Muscle layer of duodenum (tissue), 2 donors: Measurements from ENCODE around the gene SCO1.
A peak's percentile ranks its signal among the peaks of the same experiment; 100 is the strongest.
"Not testable (repeated sequence)": the region's sequence is repeated elsewhere in the genome, so short reads cannot be mapped to it uniquely, and the experiment has no call there.

Experiments used
- H3K27ac ChIP-seq: one replicate; pipeline ENCODE4 v1.7.0; 2013; ENCODE audit warnings: mild to moderate bottlenecking, low read length
- H3K27me3 ChIP-seq: one replicate; pipeline ENCODE4 v1.7.0; 2013; ENCODE audit warnings: low read depth, mild to moderate bottlenecking, control low read depth, low read length
- H3K36me3 ChIP-seq, 2 donors: one replicate each; pipeline ENCODE4 v1.7.0; 2013; ENCODE audit warnings: low read length in 2 of 2, control low read depth in 1 of 2, mild to moderate bottlenecking in 1 of 2; ENCODE audit not compliant: insufficient read depth in 2 of 2, control insufficient read depth in 1 of 2
- H3K4me1 ChIP-seq, 2 donors: one replicate each; pipeline ENCODE4 v1.7.0; 2013; ENCODE audit warnings: low read length in 2 of 2, mild to moderate bottlenecking in 2 of 2, control low read depth in 1 of 2, moderate library complexity in 1 of 2; ENCODE audit not compliant: insufficient read depth in 2 of 2, control insufficient read depth in 1 of 2
- H3K4me3 ChIP-seq, 2 donors: one replicate each; pipeline ENCODE4 v1.7.0; 2013; ENCODE audit warnings: low read length in 2 of 2, low read depth in 1 of 2, mild to moderate bottlenecking in 1 of 2
- H3K9me3 ChIP-seq, 2 donors: one replicate each; pipeline ENCODE4 v1.7.0; 2013; ENCODE audit warnings: low read length in 2 of 2, control low read depth in 1 of 2, mild to moderate bottlenecking in 1 of 2; ENCODE audit not compliant: control insufficient read depth in 1 of 2
- donor health status: healthy.

The SCO1 gene

GRCh38 chr17:10735821-10736220 lies 38.5 kb upstream of the SCO1 start:
- Histone ChIP-seq H3K4me3 (no peak overlapping the region), H3K9me3 (no peaks in the 10 kb centered on the region), H3K27me3 (no peaks in the 10 kb centered on the region), H3K27ac (no peak overlapping the region), H3K36me3 (no peaks in the 10 kb centered on the region), H3K4me1 (peaks cover 0 to 8% of the 10 kb centered on the region in 2 donors)

- peaks cover 0 to 8% of the 10 kb centered on the region in 2 donors for H3K4me1 ChIP-seq
- no peak overlapping the region for H3K4me3 ChIP-seq
- no peak overlapping the region for H3K27ac ChIP-seq
- no peaks in the 10 kb centered on the region for H3K27me3 ChIP-seq
- H3K9me3 ChIP-seq: no peaks in the 10 kb centered on the region
- H3K36me3 ChIP-seq: no peaks in the 10 kb centered on the region
Measured at GRCh38 chr17:10735251-10735650, 37.9 kb upstream of the SCO1 start.

- Histone ChIP-seq H3K27ac (no peak overlapping the region), H3K27me3 (no peaks in the 10 kb centered on the region), H3K9me3 (no peaks in the 10 kb centered on the region), H3K4me1 (peaks cover 0 to 8% of the 10 kb centered on the region in 2 donors), H3K36me3 (no peaks in the 10 kb centered on the region), H3K4me3 (no peak overlapping the region)
Measured at GRCh38 chr17:10733666-10734065, 36.3 kb upstream of the SCO1 start.

GRCh38 chr17:10732121-10732520 lies 34.8 kb upstream of the SCO1 start:
- H3K27me3 ChIP-seq, H3K9me3 ChIP-seq, H3K4me3 ChIP-seq, H3K4me1 ChIP-seq, H3K36me3 ChIP-seq, H3K27ac ChIP-seq: not testable (repeated sequence)

GRCh38 chr17:10731408-10731879 lies 34.1 kb upstream of the SCO1 start:
- Histone ChIP-seq H3K9me3 (no peaks in the 10 kb centered on the region), H3K27me3 (no peaks in the 10 kb centered on the region), H3K27ac (no peak overlapping the region), H3K4me3 (no peak overlapping the region), H3K36me3 (peaks cover 0 to 4% of the 10 kb centered on the region in 2 donors), H3K4me1 (no peaks in the 10 kb centered on the region)

- not testable (repeated sequence) for H3K9me3 ChIP-seq, H3K4me1 ChIP-seq, H3K27me3 ChIP-seq
- peaks cover 0 to 15% of the 10 kb centered on the region in 2 donors for H3K36me3 ChIP-seq
- peak overlapping the region; percentile 75 for H3K27ac ChIP-seq
- H3K4me3 ChIP-seq: peak overlapping the region; percentile 67 to 75
Measured at GRCh38 chr17:10730247-10730646, 32.9 kb upstream of the SCO1 start.

GRCh38 chr17:10729334-10730193 lies 32.2 kb upstream of the SCO1 start, which contains the start of gene TMEM220:
Gene TMEM220, minus strand, starts transcription at chr17:10730023. Its CDS starts 172 bp downstream, at chr17:10729851.
- Histone ChIP-seq H3K27ac (peak within 1 kb of the TSS; percentile 75), H3K27me3 (no peaks in the 10 kb centered on the region), H3K4me1 (no peaks in the 10 kb centered on the region), H3K36me3 (peaks cover 0 to 20% of the 10 kb centered on the region in 2 donors), H3K9me3 (no peaks in the 10 kb centered on the region), H3K4me3 (peak within 1 kb of the TSS; percentile 67 to 75)

GRCh38 chr17:10728331-10728892 lies 31.1 kb upstream of the SCO1 start:
- H3K9me3 ChIP-seq: no peaks in the 10 kb centered on the region
- peak overlapping the region in 1 of 2 donors; percentile 75 for H3K4me3 ChIP-seq
- no peak overlapping the region for H3K27ac ChIP-seq

GRCh38 chr17:10727192-10727591 lies 29.9 kb upstream of the SCO1 start:
- no peaks in the 10 kb centered on the region for H3K4me1 ChIP-seq
- no peaks in the 10 kb centered on the region for H3K9me3 ChIP-seq
- no peak overlapping the region for H3K27ac ChIP-seq
- H3K4me3 ChIP-seq: no peak overlapping the region
- H3K36me3 ChIP-seq: peaks cover 0 to 39% of the 10 kb centered on the region in 2 donors
- no peaks in the 10 kb centered on the region for H3K27me3 ChIP-seq

More at GRCh38 chr17:10728331-10728892, 31.1 kb upstream of the SCO1 start:
- Histone ChIP-seq H3K36me3 (peaks cover 0 to 27% of the 10 kb centered on the region in 2 donors), H3K27me3 (no peaks in the 10 kb centered on the region), H3K4me1 (no peaks in the 10 kb centered on the region)

- Histone ChIP-seq H3K27me3 (no peaks in the 10 kb centered on the region), H3K4me3 (no peak overlapping the region), H3K36me3 (peaks cover 0 to 40% of the 10 kb centered on the region in 2 donors), H3K27ac (no peak overlapping the region), H3K4me1 (no peaks in the 10 kb centered on the region), H3K9me3 (no peaks in the 10 kb centered on the region)
Measured at GRCh38 chr17:10726196-10726595, 28.9 kb upstream of the SCO1 start.

- H3K4me1 ChIP-seq: no peaks in the 10 kb centered on the region
- no peaks in the 10 kb centered on the region for H3K9me3 ChIP-seq
- no peak overlapping the region for H3K27ac ChIP-seq
- no peak overlapping the region for H3K4me3 ChIP-seq
- no peaks in the 10 kb centered on the region for H3K27me3 ChIP-seq
- H3K36me3 ChIP-seq: peaks cover 0 to 40% of the 10 kb centered on the region in 2 donors
Measured at GRCh38 chr17:10725262-10725661, 27.9 kb upstream of the SCO1 start.
